GM19324 (cell line): ENCODE results near the gene TDRD12.

Experiments used
- ATAC-seq: cut with Tn5 transposase; IDR thresholded peaks from one replicate; pipeline ENCODE4 v1.9.1; 2021; ENCODE audit warnings: mild to moderate bottlenecking, moderate library complexity; ENCODE audit not compliant: unreplicated experiment, low FRiP score

The TDRD12 gene, protein sequence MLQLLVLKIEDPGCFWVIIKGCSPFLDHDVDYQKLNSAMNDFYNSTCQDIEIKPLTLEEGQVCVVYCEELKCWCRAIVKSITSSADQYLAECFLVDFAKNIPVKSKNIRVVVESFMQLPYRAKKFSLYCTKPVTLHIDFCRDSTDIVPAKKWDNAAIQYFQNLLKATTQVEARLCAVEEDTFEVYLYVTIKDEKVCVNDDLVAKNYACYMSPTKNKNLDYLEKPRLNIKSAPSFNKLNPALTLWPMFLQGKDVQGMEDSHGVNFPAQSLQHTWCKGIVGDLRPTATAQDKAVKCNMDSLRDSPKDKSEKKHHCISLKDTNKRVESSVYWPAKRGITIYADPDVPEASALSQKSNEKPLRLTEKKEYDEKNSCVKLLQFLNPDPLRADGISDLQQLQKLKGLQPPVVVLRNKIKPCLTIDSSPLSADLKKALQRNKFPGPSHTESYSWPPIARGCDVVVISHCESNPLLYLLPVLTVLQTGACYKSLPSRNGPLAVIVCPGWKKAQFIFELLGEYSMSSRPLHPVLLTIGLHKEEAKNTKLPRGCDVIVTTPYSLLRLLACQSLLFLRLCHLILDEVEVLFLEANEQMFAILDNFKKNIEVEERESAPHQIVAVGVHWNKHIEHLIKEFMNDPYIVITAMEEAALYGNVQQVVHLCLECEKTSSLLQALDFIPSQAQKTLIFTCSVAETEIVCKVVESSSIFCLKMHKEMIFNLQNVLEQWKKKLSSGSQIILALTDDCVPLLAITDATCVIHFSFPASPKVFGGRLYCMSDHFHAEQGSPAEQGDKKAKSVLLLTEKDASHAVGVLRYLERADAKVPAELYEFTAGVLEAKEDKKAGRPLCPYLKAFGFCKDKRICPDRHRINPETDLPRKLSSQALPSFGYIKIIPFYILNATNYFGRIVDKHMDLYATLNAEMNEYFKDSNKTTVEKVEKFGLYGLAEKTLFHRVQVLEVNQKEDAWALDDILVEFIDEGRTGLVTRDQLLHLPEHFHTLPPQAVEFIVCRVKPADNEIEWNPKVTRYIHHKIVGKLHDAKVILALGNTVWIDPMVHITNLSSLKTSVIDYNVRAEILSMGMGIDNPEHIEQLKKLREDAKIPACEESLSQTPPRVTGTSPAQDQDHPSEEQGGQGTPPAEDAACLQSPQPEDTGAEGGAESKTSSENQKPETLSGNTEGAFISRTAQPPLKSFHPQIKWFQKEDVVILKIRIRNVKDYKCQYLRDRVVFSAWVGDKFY (N-terminal part only)

GRCh38 chr19:32719611-32720059 is at the start of gene TDRD12:
TSS of gene TDRD12 (plus strand) at chr19:32719767. CDS start at chr19:32720073, 306 bp downstream.
- ATAC-seq: no peak

DNA sequence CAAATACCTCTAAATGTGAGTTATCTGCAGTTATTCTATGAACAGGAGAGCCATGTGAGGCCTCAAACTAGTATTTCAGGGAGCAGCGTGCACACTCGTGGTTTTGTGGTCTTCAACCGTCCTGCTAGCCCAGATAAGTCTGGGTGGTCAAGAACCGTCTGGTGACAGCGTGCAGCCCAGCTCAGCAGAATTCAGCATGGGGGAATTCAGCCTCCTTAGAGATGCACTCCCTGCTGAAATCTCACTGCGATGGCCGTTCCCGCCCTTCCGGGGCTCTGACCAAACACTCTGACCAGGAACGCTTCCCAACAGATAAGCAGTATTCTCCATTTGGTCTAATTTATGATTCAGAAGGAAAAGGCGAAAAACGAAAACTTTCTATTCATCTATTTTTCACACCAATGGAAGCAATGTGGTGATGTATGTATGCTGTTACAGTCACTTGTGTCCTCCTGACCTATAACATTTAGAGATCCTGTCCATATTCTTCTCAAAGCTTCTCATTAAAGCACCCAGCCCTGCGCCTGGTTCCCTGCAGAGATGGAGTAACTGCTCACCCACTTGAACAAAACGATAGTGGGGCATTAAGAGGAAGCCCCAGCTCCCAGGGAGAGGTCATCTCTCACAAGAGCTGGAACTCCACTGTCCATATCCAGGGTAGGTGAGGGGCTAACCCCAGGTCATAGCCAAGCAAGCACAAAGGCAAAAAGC is 47.5 kb upstream of the TDRD12 start:
- ATAC-seq: no peak

DNA sequence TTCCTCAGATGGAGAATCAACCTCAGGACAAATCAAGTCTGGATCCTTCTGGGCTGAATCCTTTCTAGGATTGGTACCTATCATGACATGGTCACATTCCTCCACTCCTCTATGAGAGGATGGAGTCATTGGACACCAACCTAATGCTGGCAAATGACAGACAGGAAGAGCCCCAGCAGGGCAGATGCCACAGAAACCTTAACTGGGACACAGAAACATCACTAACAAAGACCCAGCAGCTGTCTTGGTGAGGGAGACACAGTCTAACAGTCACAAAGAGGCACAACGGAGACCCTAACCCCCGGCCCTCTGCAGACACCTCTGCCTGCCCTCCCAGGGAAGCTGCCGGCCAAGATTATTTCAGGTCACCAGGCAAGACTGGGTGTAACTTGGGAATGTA is 46.7 kb upstream of the TDRD12 start:
- no peak for ATAC-seq

DNA sequence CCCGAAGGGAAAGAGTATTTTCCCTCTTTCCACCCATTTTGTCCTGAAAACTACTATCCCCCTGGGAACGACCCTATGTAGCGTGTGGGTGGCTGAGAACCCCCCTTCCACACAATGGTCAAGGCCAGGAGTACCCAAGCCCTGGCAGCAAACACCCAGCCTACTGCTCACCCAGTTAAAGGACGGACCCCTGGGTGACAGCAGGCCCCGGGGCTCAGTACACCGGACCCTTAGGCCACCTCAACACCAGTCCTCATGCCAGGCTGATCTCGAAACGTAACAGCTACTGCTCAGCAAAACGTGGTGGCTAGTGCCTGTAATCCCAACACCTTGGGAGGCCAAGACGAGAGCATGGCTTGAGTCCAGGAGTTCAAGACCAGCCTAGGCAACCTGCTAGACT is 46.0 kb upstream of the TDRD12 start:
- no peak for ATAC-seq

GRCh38 chr19:32674153-32674930 is 45.2 kb upstream of the TDRD12 start:
- no peak for ATAC-seq

- peak; percentile 98 for ATAC-seq
These were observed 44.4 kb upstream of the TDRD12 start, which contains the start of gene ANKRD27 for GRCh38 chr19:32674931-32675719. TSS of gene ANKRD27 (minus strand) at chr19:32675180. CDS start at chr19:32659015, 16,165 bp downstream.

GRCh38 chr19:32675720-32676185 is 43.8 kb upstream of the TDRD12 start, which contains the start of gene RGS9BP:
TSS of gene RGS9BP (plus strand) at chr19:32675848. CDS start at chr19:32676264, 416 bp downstream.
- ATAC-seq: peak; percentile 35

- ATAC-seq: no peak
These were observed 43.2 kb upstream of the TDRD12 start for GRCh38 chr19:32676186-32676894.

- no peak for ATAC-seq
These were observed 42.6 kb upstream of the TDRD12 start for GRCh38 chr19:32676895-32677359.

- ATAC-seq: no peak
These were observed 41.9 kb upstream of the TDRD12 start for GRCh38 chr19:32677657-32678056.

- ATAC-seq: no peak
These were observed 38.6 kb upstream of the TDRD12 start for GRCh38 chr19:32680986-32681385.

- ATAC-seq: no peak
These were observed 37.2 kb upstream of the TDRD12 start for GRCh38 chr19:32682317-32682716.

DNA sequence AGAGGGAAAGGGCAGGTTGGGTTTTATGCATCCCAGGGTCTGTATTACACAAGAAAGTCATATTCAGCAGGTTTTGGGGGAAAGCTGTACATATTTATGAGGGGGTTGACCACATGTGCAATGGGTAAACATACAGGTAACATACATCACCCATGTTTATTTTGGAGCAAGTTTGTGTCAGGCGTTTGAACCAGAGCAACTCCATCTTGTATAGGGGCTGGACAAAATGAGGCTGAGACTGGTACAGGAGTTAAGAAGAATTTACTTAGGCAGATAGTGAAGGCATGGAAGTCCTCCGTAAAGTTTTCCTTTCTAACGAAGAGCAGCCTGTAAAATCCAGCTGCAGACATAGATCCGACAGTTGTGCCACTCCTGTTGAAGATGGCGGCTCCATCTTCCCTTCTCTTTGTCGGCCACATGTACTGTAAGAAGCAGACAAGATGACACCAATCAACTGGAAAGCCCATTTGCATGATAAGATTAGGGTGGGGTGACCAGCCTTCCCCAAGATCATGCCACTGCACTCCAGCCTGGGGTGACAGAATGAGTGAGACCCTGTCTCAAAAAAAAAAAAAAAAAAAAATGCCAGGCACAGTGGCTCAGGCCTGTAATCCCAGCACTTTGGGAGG is 32.6 kb upstream of the TDRD12 start:
- ATAC-seq: no peak

GRCh38 chr19:32687681-32688080 is 31.9 kb upstream of the TDRD12 start:
- no peak for ATAC-seq

DNA sequence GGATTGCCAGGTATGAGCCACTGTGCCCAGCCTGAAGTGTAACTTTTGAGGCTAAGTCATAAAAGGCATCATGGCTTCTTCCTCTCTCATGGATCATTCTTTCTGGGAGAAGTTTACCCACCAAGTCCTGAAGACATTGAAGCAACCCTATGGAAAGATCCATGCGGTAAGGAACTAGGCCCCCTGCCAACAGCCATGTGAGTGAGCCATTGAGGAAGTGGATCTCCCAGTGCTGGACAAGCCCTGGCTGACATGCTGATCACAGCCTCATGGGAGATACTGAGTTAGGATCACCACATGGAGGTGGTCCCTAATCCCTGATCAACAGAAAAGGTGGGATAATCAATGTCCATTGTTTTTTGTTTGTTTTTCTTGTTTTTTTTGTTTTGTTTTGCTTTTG is 31.3 kb upstream of the TDRD12 start:
- ATAC-seq: no peak

GRCh38 chr19:32691291-32691951 is 28.1 kb upstream of the TDRD12 start, which contains the start of gene NUDT19:
TSS of gene NUDT19 (plus strand) at chr19:32691821. CDS start at chr19:32691961, 140 bp downstream.
- peak; percentile 88 for ATAC-seq
